IMR-90 (cell line): ENCODE measurements around the gene PLD6. TPM values are rescaled to one million over a fixed set of nuclear protein-coding genes. Genes with fewer than 3 reads are reported as not detected.

Source experiments
- ATAC-seq: fragments of 200-7000 bp; cut with Tn5 transposase; 2 replicates; pipeline ENCODE4 v1.9.1; 2020; ENCODE audit warnings: low read depth, mild to moderate bottlenecking, moderate library complexity
- BruUV-seq: library from RNA; stranded (reverse); fragments of 400-500 nt; replicated peaks from 2 replicates; lab custom pipeline; 2021; lab: Mats Ljungman, UMichigan
- CTCF ChIA-PET: fragments of 300-600 bp; formaldehyde crosslinking; extraction: SDS; loops from one replicate; lab custom pipeline; 2021; ENCODE audit warnings: antibody characterized with exemption; lab: Yijun Ruan, JAX
- POLR2A ChIA-PET: fragments of 300-600 bp; sonication (Branson Sonifier 250); formaldehyde crosslinking; loops from one replicate; lab custom pipeline; 2022; ENCODE audit warnings: antibody characterized with exemption; ENCODE audit not compliant: unreplicated experiment; lab: Charles Lee
- DNase-seq: peaks from one replicate; pipeline ENCODE4 v3.0.0; 2013
- H2AFZ ChIP-seq: replicated peaks from 2 replicates; pipeline ENCODE3; 2013; ENCODE audit warnings: low read length, mild to moderate bottlenecking; ENCODE audit not compliant: poor library complexity
- H2AK5ac ChIP-seq: 2 replicates; pipeline ENCODE4 v1.6.1; 2013; ENCODE audit warnings: low read depth, low read length, inconsistent platforms
- H2AK9ac ChIP-seq: replicated peaks from 2 replicates; pipeline ENCODE3; 2013; ENCODE audit warnings: mild to moderate bottlenecking, low read depth, low read length, moderate library complexity; ENCODE audit not compliant: poor library complexity
- H2BK120ac ChIP-seq: 2 replicates; pipeline ENCODE4 v1.6.1; 2013; ENCODE audit warnings: low read depth, low read length, inconsistent platforms
- H2BK15ac ChIP-seq: 3 replicates; pipeline ENCODE4 v1.6.1; 2013; ENCODE audit warnings: low read depth, low read length, inconsistent platforms
- H2BK20ac ChIP-seq: 2 replicates; pipeline ENCODE4 v1.6.1; 2013; ENCODE audit warnings: low read depth, mild to moderate bottlenecking, inconsistent platforms, low read length, moderate library complexity
- H2BK5ac ChIP-seq: 2 replicates; pipeline ENCODE4 v1.6.1; 2013; ENCODE audit warnings: mild to moderate bottlenecking, low read depth, low read length, inconsistent platforms; ENCODE audit not compliant: poor library complexity, severe bottlenecking
- H3K14ac ChIP-seq: replicated peaks from 2 replicates; pipeline ENCODE4 v1.6.1; 2013; ENCODE audit warnings: low read depth, low read length, inconsistent platforms
- H3K18ac ChIP-seq: 2 replicates; pipeline ENCODE4 v1.6.1; 2013; ENCODE audit warnings: low read depth, low read length, control low read depth
- H3K23ac ChIP-seq: 2 replicates; pipeline ENCODE4 v1.6.1; 2013; ENCODE audit warnings: low read depth, low read length, inconsistent platforms
- H3K27ac ChIP-seq: 2 replicates; pipeline ENCODE4 v1.5.1; 2013; ENCODE audit warnings: mild to moderate bottlenecking, control low read depth, low read length; ENCODE audit not compliant: insufficient read depth
- H3K27me3 ChIP-seq: 2 replicates; pipeline ENCODE4 v1.6.1; 2013; ENCODE audit warnings: low read length; ENCODE audit not compliant: control insufficient read depth, insufficient read depth
- H3K36me3 ChIP-seq: 2 replicates; pipeline ENCODE4 v1.6.1; 2013; ENCODE audit warnings: low read length, mixed read lengths; ENCODE audit not compliant: control insufficient read depth, insufficient read depth
- H3K4ac ChIP-seq: 2 replicates; pipeline ENCODE4 v1.6.1; 2013; ENCODE audit warnings: low read depth, low read length, inconsistent platforms
- H3K4me1 ChIP-seq: 2 replicates; pipeline ENCODE4 v1.6.1; 2013; ENCODE audit warnings: low read length, mixed read lengths; ENCODE audit not compliant: control insufficient read depth, insufficient read depth
- H3K4me2 ChIP-seq: 2 replicates; pipeline ENCODE4 v1.6.1; 2013; ENCODE audit warnings: low read depth, mild to moderate bottlenecking, control low read depth, low read length, moderate library complexity
- H3K4me3 ChIP-seq: 2 replicates; pipeline ENCODE4 v1.5.1; 2013; ENCODE audit warnings: low read depth, mild to moderate bottlenecking, control low read depth, low read length, moderate library complexity; ENCODE audit not compliant: insufficient read depth
- H3K56ac ChIP-seq: 2 replicates; pipeline ENCODE4 v1.6.1; 2013; ENCODE audit warnings: low read length, inconsistent platforms; ENCODE audit not compliant: insufficient read depth; ENCODE audit errors: extremely low read depth
- H3K79me1 ChIP-seq, 2 experiments: 2 replicates each; pipeline ENCODE4 v1.6.1; 2013; ENCODE audit warnings: low read length in 2 of 2, inconsistent platforms in 1 of 2, low read depth in 1 of 2
- H3K9ac ChIP-seq: 2 replicates; pipeline ENCODE4 v1.6.1; 2013; ENCODE audit warnings: low read depth, low read length, control low read depth
- H3K9me1 ChIP-seq: 2 replicates; pipeline ENCODE4 v1.6.1; 2013; ENCODE audit warnings: low read length, inconsistent platforms; ENCODE audit not compliant: insufficient read depth
- H3K9me3 ChIP-seq: 2 replicates; pipeline ENCODE4 v1.6.1; 2013; ENCODE audit warnings: low read length; ENCODE audit not compliant: control insufficient read depth, insufficient read depth
- H4K20me1 ChIP-seq: 2 replicates; pipeline ENCODE4 v1.6.1; 2013; ENCODE audit warnings: low read length, inconsistent platforms; ENCODE audit not compliant: insufficient read depth
- H4K5ac ChIP-seq: 2 replicates; pipeline ENCODE4 v1.6.1; 2013; ENCODE audit warnings: mild to moderate bottlenecking, low read depth, low read length, control low read depth
- H4K8ac ChIP-seq, 2 experiments: 2 replicates each; pipeline ENCODE4 v1.6.1; 2013; ENCODE audit warnings: low read depth in 2 of 2, low read length in 2 of 2, control low read depth in 1 of 2, inconsistent platforms in 1 of 2
- H4K91ac ChIP-seq: 2 replicates; pipeline ENCODE4 v1.6.1; 2013; ENCODE audit warnings: low read depth, low read length, inconsistent platforms; ENCODE audit not compliant: insufficient read depth
- MAFK ChIP-seq: IDR thresholded peaks from 2 replicates; pipeline ENCODE4 v1.6.1; 2012; ENCODE audit warnings: low read depth, low read length, improper control_type of control experiment
- MXI1 ChIP-seq: IDR thresholded peaks from 2 replicates; pipeline ENCODE4 v1.6.1; 2012; ENCODE audit warnings: low read depth, mild to moderate bottlenecking, low read length, moderate library complexity, borderline replicate concordance
- POLR2A ChIP-seq: IDR thresholded peaks from 2 replicates; pipeline ENCODE4 v1.6.1; 2012; ENCODE audit warnings: mild to moderate bottlenecking, low read depth, low read length
- RAD21 ChIP-seq: IDR thresholded peaks from 2 replicates; pipeline ENCODE4 v1.6.1; 2012; ENCODE audit warnings: low read length, improper control_type of control experiment
- RCOR1 ChIP-seq: IDR thresholded peaks from 2 replicates; pipeline ENCODE4 v1.6.1; 2012; ENCODE audit warnings: mild to moderate bottlenecking, low read length, improper control_type of control experiment; ENCODE audit not compliant: insufficient replicate concordance
- SMC3 ChIP-seq: fragments of 150-350 bp; IDR thresholded peaks from 2 replicates; pipeline ENCODE4 v1.6.1; 2016; ENCODE audit warnings: low read depth, mild to moderate bottlenecking, antibody characterized with exemption, low read length, moderate library complexity
- WGBS, 2 experiments: methylation state at CpG; one replicate each; pipeline versions ENCODE4 v1.1.5 to v1.1.7; 2013; ENCODE audit warnings: missing lambda C conversion rate in 2 of 2; ENCODE audit not compliant: insufficient read length in 1 of 2; ENCODE audit errors: extremely low coverage in 2 of 2; 5-methylcytosine and 5-hydroxymethylcytosine counted together
- dilution Hi-C: fragments of 300-500 bp; cut with HindIII; formaldehyde crosslinking; loops from one replicate; pipeline ENCODE4 v1.14.3; 2018; ENCODE audit warnings: low sequenced_read_pairs; ENCODE audit not compliant: unreplicated experiment
- in situ Hi-C: fragments of 300-500 bp; cut with MboI; formaldehyde crosslinking; loops from 3 replicates; pipeline ENCODE4 v1.14.3; 2019; ENCODE audit warnings: low sequenced_read_pairs, inconsistent platforms, mixed read lengths
- intact Hi-C: fragments of 100-400 bp; cut with micrococcal nuclease; formaldehyde crosslinking; loops from 2 replicates; pipeline ENCODE4 v1.10.0; 2022
- polyA plus RNA-seq, 3 experiments: library from polyadenylated mRNA; depleted of rRNA; stranded (reverse); fragments of >200 nt; gene quantifications; 2 replicates each; pipeline ENCODE4 v1.2.3, GENCODE V29; 2012; ENCODE audit warnings: low replicate concordance in 1 of 3
- total RNA-seq: library from RNA; depleted of rRNA; stranded (reverse); fragments of >200 nt; gene quantifications from 2 replicates; pipeline ENCODE4 v1.2.3, GENCODE V29; 2012
- TF ChIP-seq, protein P1 (sequence below): fragments of 150-350 bp; IDR thresholded peaks from 2 replicates; pipeline ENCODE4 v1.6.1; 2016; ENCODE audit warnings: low read depth, mild to moderate bottlenecking, low read length, moderate library complexity, borderline replicate concordance

The PLD6 gene
- total and polyA plus RNA-seq, 2 of the 4 experiments (the other 2 are of a cell fraction) = 1.1 to 1.5 TPM

GRCh38 chr17:17167356-17167755 lies 38.8 kb downstream of the PLD6 start:
- no peak overlapping the region for H3K23ac ChIP-seq
- H3K27me3 ChIP-seq = no peaks in the 10 kb centered on the region
- no peak for TF ChIP-seq MXI1
- TF ChIP-seq RAD21 = no peak
- TF ChIP-seq POLR2A = no peak
- TF ChIP-seq, protein P1, sequence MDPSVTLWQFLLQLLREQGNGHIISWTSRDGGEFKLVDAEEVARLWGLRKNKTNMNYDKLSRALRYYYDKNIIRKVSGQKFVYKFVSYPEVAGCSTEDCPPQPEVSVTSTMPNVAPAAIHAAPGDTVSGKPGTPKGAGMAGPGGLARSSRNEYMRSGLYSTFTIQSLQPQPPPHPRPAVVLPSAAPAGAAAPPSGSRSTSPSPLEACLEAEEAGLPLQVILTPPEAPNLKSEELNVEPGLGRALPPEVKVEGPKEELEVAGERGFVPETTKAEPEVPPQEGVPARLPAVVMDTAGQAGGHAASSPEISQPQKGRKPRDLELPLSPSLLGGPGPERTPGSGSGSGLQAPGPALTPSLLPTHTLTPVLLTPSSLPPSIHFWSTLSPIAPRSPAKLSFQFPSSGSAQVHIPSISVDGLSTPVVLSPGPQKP = no peak
- TF ChIP-seq RCOR1 = no peak
- no peak for TF ChIP-seq SMC3
- TF ChIP-seq MAFK = no peak
- H3K4me3 ChIP-seq = no peak overlapping the region
- H2BK20ac ChIP-seq = no peak overlapping the region
- H3K4me2 ChIP-seq = no peak overlapping the region
- no peak overlapping the region for H3K9ac ChIP-seq
- BruUV-seq = no TSS peak
- H3K79me1 ChIP-seq = peaks cover 10 to 55% of the 10 kb centered on the region in 2 experiments
- POLR2A ChIA-PET = no interaction called here
- H2AK9ac ChIP-seq = peak overlapping the region; percentile 43
- H2BK15ac ChIP-seq = no peak overlapping the region
- H2BK5ac ChIP-seq = no peak overlapping the region
- 97% methylated on average over 6 of the region's 10 CpGs; no CpG with 5 or more reads in 1 of the 2 experiments for WGBS, 2 experiments
- no peak overlapping the region for H2AK5ac ChIP-seq
- H2BK120ac ChIP-seq = no peak overlapping the region
- H4K8ac ChIP-seq = no peak overlapping the region
- DNase-seq (no peak), ATAC-seq (no peak)
- dilution Hi-C loops = no loop called here
- H3K9me1 ChIP-seq = peaks cover 4% of the 10 kb centered on the region; the same call in 1 of the 2 replicates
- H4K91ac ChIP-seq = no peak overlapping the region
- no peaks in the 10 kb centered on the region for H3K9me3 ChIP-seq
- CTCF ChIA-PET = interaction anchor here (0.5 kb wide), 1 partner anchor 10 kb away, joined by 4 read pairs; no protein-coding TSS in a partner anchor
- no peak overlapping the region for H3K4ac ChIP-seq
- no peak overlapping the region for H3K27ac ChIP-seq
- no peak overlapping the region for H3K18ac ChIP-seq
- H4K20me1 ChIP-seq = peaks cover 12% of the 10 kb centered on the region
- no peak overlapping the region for H3K56ac ChIP-seq
- peaks cover 71% of the 10 kb centered on the region for H3K36me3 ChIP-seq
- no peaks in the 10 kb centered on the region for H3K4me1 ChIP-seq
- H2AFZ ChIP-seq = no peak overlapping the region
- intact Hi-C loops = no loop called here
- no peak overlapping the region for H3K14ac ChIP-seq
- in situ Hi-C loops = no loop called here
- no peak overlapping the region for H4K5ac ChIP-seq
